Endometrial microvascular endothelial cells (primary cell): ENCODE data around the gene SOCS3. TPM values are rescaled to one million over a fixed set of nuclear protein-coding genes. Genes with fewer than 3 reads are reported as not detected.

Source experiments
- in situ Hi-C: cut with HindIII; loops from 2 replicates; pipeline ENCODE4 v1.10.0; 2017; ENCODE audit warnings: low sequenced_read_pairs, low pct_unique_long_range_greater_than_20kb; ENCODE audit errors: inconsistent ontology term
- total RNA-seq: library from RNA; depleted of rRNA; stranded (reverse); fragments of >200 nt; gene quantifications from one replicate; pipeline ENCODE4 v1.2.3, GENCODE V29; 2015; ENCODE audit errors: inconsistent ontology term

Gene SOCS3
- total RNA-seq, 1 donor from 2014 or later: 32.7 TPM

GRCh38 chr17:78392295-78392694 is 32.4 kb upstream of the SOCS3 start:
- in situ Hi-C loops: no loop called here

- in situ Hi-C loops: no loop called here
Observed at GRCh38 chr17:78391843-78392242, 32.0 kb upstream of the SOCS3 start.

GRCh38 chr17:78391051-78391431 is 31.2 kb upstream of the SOCS3 start:
- in situ Hi-C loops: no loop called here

- in situ Hi-C loops: no loop called here
Observed at GRCh38 chr17:78390241-78391050, 30.6 kb upstream of the SOCS3 start.

GRCh38 chr17:78387977-78388941 is 28.4 kb upstream of the SOCS3 start:
- in situ Hi-C loops: no loop called here

- in situ Hi-C loops: no loop called here
Observed at GRCh38 chr17:78384479-78385175, 24.8 kb upstream of the SOCS3 start.

GRCh38 chr17:78383725-78384471 is 24.0 kb upstream of the SOCS3 start:
- in situ Hi-C loops: no loop called here

- in situ Hi-C loops: no loop called here
Observed at GRCh38 chr17:78381601-78382232, 21.8 kb upstream of the SOCS3 start.

- in situ Hi-C loops: no loop called here
Observed at GRCh38 chr17:78380370-78380769, 20.5 kb upstream of the SOCS3 start.

- in situ Hi-C loops: no loop called here
Observed at GRCh38 chr17:78379131-78379491, 19.2 kb upstream of the SOCS3 start.

GRCh38 chr17:78378225-78379130 is 18.6 kb upstream of the SOCS3 start, which contains the start of gene PGS1:
Gene PGS1 (plus strand): TSS chr17:78378649. CDS start chr17:78378666, 17 bp downstream.
- in situ Hi-C loops: no loop called here

GRCh38 chr17:78377858-78378224 is 18.0 kb upstream of the SOCS3 start:
- in situ Hi-C loops: no loop called here

GRCh38 chr17:78376161-78376560 is 16.3 kb upstream of the SOCS3 start:
- in situ Hi-C loops: no loop called here

GRCh38 chr17:78375401-78376151 is 15.7 kb upstream of the SOCS3 start:
- in situ Hi-C loops: no loop called here

- in situ Hi-C loops: no loop called here
Observed at GRCh38 chr17:78374631-78375274, 14.9 kb upstream of the SOCS3 start.

GRCh38 chr17:78374189-78374588 is 14.3 kb upstream of the SOCS3 start:
- in situ Hi-C loops: no loop called here
